Activated B cell treated with CpG ODN at 0.5 μM for 24 hours (primary cell): ENCODE data around the gene CCNK. TPM values are rescaled to one million over a fixed set of nuclear protein-coding genes. Genes with fewer than 3 reads are reported as not detected.

Experiments used
- ATAC-seq: fragments of 200-7000 bp; cut with Tn5 transposase; one replicate; pipeline ENCODE4 v1.10.0; 2021; ENCODE audit warnings: low read depth, mild to moderate bottlenecking, moderate library complexity
- CTCF ChIA-PET: fragments of 350-600 bp; sonication (Branson Sonifier 250); formaldehyde crosslinking; loops from one replicate; lab custom pipeline; 2021; ENCODE audit warnings: antibody characterized with exemption; lab: Charles Lee
- POLR2A ChIA-PET: fragments of 350-600 bp; sonication (Branson Sonifier 250); formaldehyde crosslinking; loops from one replicate; lab custom pipeline; 2021; ENCODE audit warnings: antibody characterized with exemption; lab: Charles Lee
- DNase-seq: peaks from one replicate; pipeline ENCODE4 v3.0.0; 2022
- H3K27ac Mint-ChIP-seq: one replicate; pipeline ENCODE4 v1.8.0; 2020; ENCODE audit warnings: mixed read lengths
- H3K27me3 Mint-ChIP-seq: one replicate; pipeline ENCODE4 v1.8.0; 2021; ENCODE audit warnings: mixed read lengths
- H3K36me3 Mint-ChIP-seq: one replicate; pipeline ENCODE4 v1.8.0; 2021; ENCODE audit warnings: low read depth, mixed read lengths
- H3K4me1 Mint-ChIP-seq: one replicate; pipeline ENCODE4 v1.8.0; 2021; ENCODE audit warnings: mixed read lengths
- H3K4me3 Mint-ChIP-seq: one replicate; pipeline ENCODE4 v1.8.0; 2020; ENCODE audit warnings: mild to moderate bottlenecking, mixed read lengths
- H3K9me3 Mint-ChIP-seq: one replicate; pipeline ENCODE4 v1.8.0; 2020; ENCODE audit warnings: mixed read lengths
- intact Hi-C: fragments of 100-400 bp; cut with micrococcal nuclease; formaldehyde crosslinking; loops from one replicate; pipeline ENCODE4 v1.15.1; 2024
- total RNA-seq: library from RNA; stranded (reverse); gene quantifications from 2 replicates; pipeline ENCODE4 v1.2.3, GENCODE V29; 2022
- TF ChIP-seq, protein P1 (sequence below): fragments of 200-600 bp; IDR thresholded peaks from one replicate; pipeline ENCODE4 v1.8.0; 2022; ENCODE audit warnings: antibody characterized with exemption, mild to moderate bottlenecking

The CCNK gene
- total RNA-seq, 1 donor from 2014 or later, result 79.2 TPM

DNA sequence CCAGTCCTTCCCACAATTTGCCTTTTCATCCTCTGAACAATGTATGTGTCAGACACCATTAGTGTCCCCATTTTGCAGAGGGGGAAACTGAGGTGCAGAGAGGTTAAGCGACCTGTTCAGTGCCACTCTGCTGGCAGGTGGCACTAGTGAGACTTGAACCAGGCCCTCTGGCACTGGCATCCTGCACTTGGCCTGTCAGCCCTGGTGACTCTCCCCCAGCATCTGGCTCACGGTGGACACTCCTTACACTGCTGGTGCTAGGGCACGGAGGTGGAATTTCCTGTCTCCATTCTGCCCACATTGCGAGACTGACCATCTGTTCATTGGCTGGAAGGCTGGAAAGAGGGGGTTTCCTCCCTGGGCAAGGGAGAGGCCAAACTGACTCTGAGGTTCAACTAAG, 48.7 kb downstream of the CCNK start:
- no peak overlapping the region for H3K4me3 Mint-ChIP-seq
- TF ChIP-seq, protein P1, sequence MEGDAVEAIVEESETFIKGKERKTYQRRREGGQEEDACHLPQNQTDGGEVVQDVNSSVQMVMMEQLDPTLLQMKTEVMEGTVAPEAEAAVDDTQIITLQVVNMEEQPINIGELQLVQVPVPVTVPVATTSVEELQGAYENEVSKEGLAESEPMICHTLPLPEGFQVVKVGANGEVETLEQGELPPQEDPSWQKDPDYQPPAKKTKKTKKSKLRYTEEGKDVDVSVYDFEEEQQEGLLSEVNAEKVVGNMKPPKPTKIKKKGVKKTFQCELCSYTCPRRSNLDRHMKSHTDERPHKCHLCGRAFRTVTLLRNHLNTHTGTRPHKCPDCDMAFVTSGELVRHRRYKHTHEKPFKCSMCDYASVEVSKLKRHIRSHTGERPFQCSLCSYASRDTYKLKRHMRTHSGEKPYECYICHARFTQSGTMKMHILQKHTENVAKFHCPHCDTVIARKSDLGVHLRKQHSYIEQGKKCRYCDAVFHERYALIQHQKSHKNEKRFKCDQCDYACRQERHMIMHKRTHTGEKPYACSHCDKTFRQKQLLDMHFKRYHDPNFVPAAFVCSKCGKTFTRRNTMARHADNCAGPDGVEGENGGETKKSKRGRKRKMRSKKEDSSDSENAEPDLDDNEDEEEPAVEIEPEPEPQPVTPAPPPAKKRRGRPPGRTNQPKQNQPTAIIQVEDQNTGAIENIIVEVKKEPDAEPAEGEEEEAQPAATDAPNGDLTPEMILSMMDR, result no peak
- POLR2A ChIA-PET, result no interaction called here
- no peaks in the 10 kb centered on the region for H3K36me3 Mint-ChIP-seq
- ATAC-seq, result no peak
- CTCF ChIA-PET, result no interaction called here
- no peak overlapping the region for H3K27ac Mint-ChIP-seq
- no peaks in the 10 kb centered on the region for H3K27me3 Mint-ChIP-seq
- peaks cover 2% of the 10 kb centered on the region for H3K4me1 Mint-ChIP-seq
- no peaks in the 10 kb centered on the region for H3K9me3 Mint-ChIP-seq
- intact Hi-C loops, result no loop called here
- DNase-seq, result no peak

DNA sequence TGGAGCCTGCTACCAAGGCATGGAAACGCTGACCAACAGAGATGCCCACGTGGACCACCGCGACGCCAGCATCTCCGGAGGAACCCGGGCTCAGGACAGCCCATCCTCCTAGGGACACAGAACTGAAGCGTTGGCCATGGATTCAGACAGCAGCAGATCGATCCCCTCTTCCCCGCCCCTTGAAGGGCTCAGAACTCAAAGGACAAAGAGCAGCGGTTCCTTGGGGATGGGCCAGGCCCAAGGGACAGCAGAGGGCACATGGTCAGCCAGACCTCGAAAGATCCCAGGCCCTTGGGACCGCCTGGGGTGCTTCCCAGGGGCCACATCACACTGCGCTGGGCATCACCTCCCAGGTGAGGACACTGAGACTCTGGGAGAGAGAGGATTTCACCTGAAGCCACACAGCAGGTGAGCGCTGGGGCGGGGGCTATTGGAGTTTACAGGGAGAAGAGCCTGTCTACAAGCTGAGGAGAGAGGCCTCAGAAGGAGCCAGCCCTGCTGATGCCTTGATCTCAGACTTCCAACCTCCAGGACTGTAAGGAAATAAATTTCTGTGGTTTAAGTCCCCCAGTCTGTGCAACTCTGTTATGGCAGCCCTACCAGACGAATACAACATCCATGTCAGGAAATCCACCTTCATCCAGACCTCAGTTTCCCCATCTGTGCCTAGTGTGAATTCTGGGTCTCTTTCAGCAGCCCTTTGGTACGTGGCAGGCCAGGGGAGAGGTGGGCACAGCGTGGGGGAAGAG, 49.4 kb downstream of the CCNK start:
- no peaks in the 10 kb centered on the region for H3K9me3 Mint-ChIP-seq
- no peaks in the 10 kb centered on the region for H3K4me1 Mint-ChIP-seq
- TF ChIP-seq, protein P1, result no peak
- H3K4me3 Mint-ChIP-seq, result no peak overlapping the region
- ATAC-seq, result no peak
- POLR2A ChIA-PET, result no interaction called here
- intact Hi-C loops, result no loop called here
- no peak overlapping the region for H3K27ac Mint-ChIP-seq
- H3K36me3 Mint-ChIP-seq, result no peaks in the 10 kb centered on the region
- CTCF ChIA-PET, result no interaction called here
- H3K27me3 Mint-ChIP-seq, result no peaks in the 10 kb centered on the region
- no peak for DNase-seq

DNA sequence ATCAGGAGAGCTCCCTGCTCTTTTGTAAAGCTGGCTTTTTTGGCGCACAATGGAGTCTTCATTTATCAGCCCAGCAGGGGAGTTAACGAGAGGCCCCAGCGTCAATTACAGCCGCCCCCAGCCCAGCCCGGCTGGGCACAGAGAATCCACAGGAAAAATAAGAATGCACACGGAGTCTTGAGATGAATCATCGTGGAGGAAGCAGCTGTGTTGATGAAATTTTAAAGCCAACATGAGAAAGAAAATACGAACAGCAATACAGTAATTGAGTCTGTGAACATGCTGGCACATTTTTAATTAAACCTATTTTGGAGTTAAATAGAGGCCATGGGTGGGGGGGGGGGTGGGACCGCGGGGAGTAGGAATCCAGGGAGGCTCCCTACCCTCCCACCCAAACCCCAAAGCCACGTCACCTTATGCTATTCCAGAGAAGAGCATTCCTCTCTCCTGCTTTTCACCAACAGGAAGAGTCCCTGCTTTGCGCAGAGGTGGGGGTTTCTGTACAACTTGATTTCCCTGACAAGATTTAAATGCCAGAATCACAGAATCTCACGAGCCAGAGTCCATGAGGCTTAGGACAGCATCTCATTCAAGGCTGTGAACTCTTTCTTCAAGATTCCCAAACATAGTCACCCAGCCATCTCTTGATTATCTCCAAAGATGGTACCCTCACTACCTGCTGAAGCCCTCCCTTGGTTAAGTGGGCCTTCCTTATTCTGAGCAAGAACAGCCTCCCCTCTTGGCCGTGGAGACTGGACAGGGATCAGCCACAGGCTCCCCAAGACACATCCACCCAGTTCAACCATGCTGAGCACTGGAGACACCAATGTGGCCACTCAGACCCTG, 50.3 kb downstream of the CCNK start:
- H3K4me3 Mint-ChIP-seq, result no peak overlapping the region
- ATAC-seq (no peak), DNase-seq (no peak)
- H3K4me1 Mint-ChIP-seq, result no peaks in the 10 kb centered on the region
- H3K36me3 Mint-ChIP-seq, result no peaks in the 10 kb centered on the region
- ChIA-PET POLR2A (no interaction called here), CTCF (no interaction called here)
- TF ChIP-seq, protein P1, result no peak
- no peaks in the 10 kb centered on the region for H3K27me3 Mint-ChIP-seq
- no peaks in the 10 kb centered on the region for H3K9me3 Mint-ChIP-seq
- H3K27ac Mint-ChIP-seq, result no peak overlapping the region
- intact Hi-C loops, result no loop called here

DNA sequence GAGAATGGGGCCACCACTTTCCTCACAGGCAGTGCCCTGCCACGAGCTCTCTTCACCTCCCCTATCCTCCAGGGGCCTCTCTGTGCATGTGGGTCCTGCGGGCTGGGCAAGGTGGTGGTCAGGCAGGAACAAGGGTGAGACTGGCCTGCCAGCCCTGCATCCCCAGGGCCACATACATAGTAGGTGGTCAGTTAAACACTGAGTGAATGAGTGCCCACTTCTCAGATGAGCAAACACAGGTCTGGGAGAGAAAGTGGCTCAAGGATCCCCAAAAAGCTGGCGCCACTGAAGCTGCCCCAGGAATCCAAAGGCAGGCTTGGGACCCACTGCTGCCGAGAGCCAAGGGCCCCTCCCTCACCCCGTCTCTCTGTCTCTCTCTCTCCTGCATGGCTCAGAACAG, 51.1 kb downstream of the CCNK start:
- intact Hi-C loops, result no loop called here
- POLR2A ChIA-PET, result no interaction called here
- Mint-ChIP-seq H3K4me1 (no peaks in the 10 kb centered on the region), H3K36me3 (no peaks in the 10 kb centered on the region), H3K4me3 (no peak overlapping the region), H3K9me3 (no peaks in the 10 kb centered on the region), H3K27me3 (no peaks in the 10 kb centered on the region), H3K27ac (no peak overlapping the region)
- CTCF ChIA-PET, result no interaction called here
- DNase-seq (no peak), ATAC-seq (no peak)
- TF ChIP-seq, protein P1, result no peak

DNA sequence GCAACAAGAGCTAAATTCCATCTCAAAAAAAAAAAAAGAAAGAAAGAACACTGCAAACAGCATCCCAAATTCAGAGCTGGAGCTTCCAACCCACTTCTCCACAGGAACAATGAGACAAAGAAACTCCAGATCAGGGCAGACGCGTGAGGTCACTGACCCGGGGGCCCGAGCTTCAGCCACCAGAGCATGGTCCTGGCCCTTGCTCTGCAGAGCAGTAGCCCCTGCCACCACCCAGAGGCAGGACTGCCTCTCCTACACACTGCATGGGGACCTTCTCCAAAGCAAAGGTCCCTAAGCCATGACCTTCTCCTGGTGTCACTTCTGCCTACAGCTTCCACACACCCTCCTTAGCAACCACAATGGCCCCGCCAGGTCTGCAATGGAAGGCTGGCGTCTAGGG, 53.1 kb downstream of the CCNK start:
- intact Hi-C loops, result no loop called here

More for the DNA sequence above, 53.1 kb downstream of the CCNK start:
- no peaks in the 10 kb centered on the region for H3K9me3 Mint-ChIP-seq
- no peaks in the 10 kb centered on the region for H3K4me1 Mint-ChIP-seq
- TF ChIP-seq, protein P1, result no peak
- H3K4me3 Mint-ChIP-seq, result no peak overlapping the region
- POLR2A ChIA-PET, result no interaction called here
- CTCF ChIA-PET, result no interaction called here
- H3K27me3 Mint-ChIP-seq, result peaks cover 8% of the 10 kb centered on the region
- ATAC-seq (no peak), DNase-seq (no peak)
- no peak overlapping the region for H3K27ac Mint-ChIP-seq
- no peaks in the 10 kb centered on the region for H3K36me3 Mint-ChIP-seq
